IMR-90 (cell line): ENCODE results near the gene THNSL1. TPM values are rescaled to one million over a fixed set of nuclear protein-coding genes. Genes with fewer than 3 reads are reported as not detected.

Experiments
- ATAC-seq: fragments of 200-7000 bp; cut with Tn5 transposase; 2 replicates; pipeline ENCODE4 v1.9.1; 2020; ENCODE audit warnings: low read depth, mild to moderate bottlenecking, moderate library complexity
- BruUV-seq: library from RNA; stranded (reverse); fragments of 400-500 nt; replicated peaks from 2 replicates; lab custom pipeline; 2021; lab: Mats Ljungman, UMichigan
- CTCF ChIA-PET: fragments of 300-600 bp; formaldehyde crosslinking; extraction: SDS; loops from one replicate; lab custom pipeline; 2021; ENCODE audit warnings: antibody characterized with exemption; lab: Yijun Ruan, JAX
- POLR2A ChIA-PET: fragments of 300-600 bp; sonication (Branson Sonifier 250); formaldehyde crosslinking; loops from one replicate; lab custom pipeline; 2022; ENCODE audit warnings: antibody characterized with exemption; ENCODE audit not compliant: unreplicated experiment; lab: Charles Lee
- DNase-seq: peaks from one replicate; pipeline ENCODE4 v3.0.0; 2013
- H2AFZ ChIP-seq: replicated peaks from 2 replicates; pipeline ENCODE3; 2013; ENCODE audit warnings: low read length, mild to moderate bottlenecking; ENCODE audit not compliant: poor library complexity
- H2AK5ac ChIP-seq: 2 replicates; pipeline ENCODE4 v1.6.1; 2013; ENCODE audit warnings: low read depth, low read length, inconsistent platforms
- H2AK9ac ChIP-seq: replicated peaks from 2 replicates; pipeline ENCODE3; 2013; ENCODE audit warnings: mild to moderate bottlenecking, low read depth, low read length, moderate library complexity; ENCODE audit not compliant: poor library complexity
- H2BK120ac ChIP-seq: 2 replicates; pipeline ENCODE4 v1.6.1; 2013; ENCODE audit warnings: low read depth, low read length, inconsistent platforms
- H2BK15ac ChIP-seq: 3 replicates; pipeline ENCODE4 v1.6.1; 2013; ENCODE audit warnings: low read depth, low read length, inconsistent platforms
- H2BK20ac ChIP-seq: 2 replicates; pipeline ENCODE4 v1.6.1; 2013; ENCODE audit warnings: low read depth, mild to moderate bottlenecking, inconsistent platforms, low read length, moderate library complexity
- H2BK5ac ChIP-seq: 2 replicates; pipeline ENCODE4 v1.6.1; 2013; ENCODE audit warnings: mild to moderate bottlenecking, low read depth, low read length, inconsistent platforms; ENCODE audit not compliant: poor library complexity, severe bottlenecking
- H3K14ac ChIP-seq: replicated peaks from 2 replicates; pipeline ENCODE4 v1.6.1; 2013; ENCODE audit warnings: low read depth, low read length, inconsistent platforms
- H3K18ac ChIP-seq: 2 replicates; pipeline ENCODE4 v1.6.1; 2013; ENCODE audit warnings: low read depth, low read length, control low read depth
- H3K23ac ChIP-seq: 2 replicates; pipeline ENCODE4 v1.6.1; 2013; ENCODE audit warnings: low read depth, low read length, inconsistent platforms
- H3K27ac ChIP-seq: 2 replicates; pipeline ENCODE4 v1.5.1; 2013; ENCODE audit warnings: mild to moderate bottlenecking, control low read depth, low read length; ENCODE audit not compliant: insufficient read depth
- H3K27me3 ChIP-seq: 2 replicates; pipeline ENCODE4 v1.6.1; 2013; ENCODE audit warnings: low read length; ENCODE audit not compliant: control insufficient read depth, insufficient read depth
- H3K36me3 ChIP-seq: 2 replicates; pipeline ENCODE4 v1.6.1; 2013; ENCODE audit warnings: low read length, mixed read lengths; ENCODE audit not compliant: control insufficient read depth, insufficient read depth
- H3K4ac ChIP-seq: 2 replicates; pipeline ENCODE4 v1.6.1; 2013; ENCODE audit warnings: low read depth, low read length, inconsistent platforms
- H3K4me1 ChIP-seq: 2 replicates; pipeline ENCODE4 v1.6.1; 2013; ENCODE audit warnings: low read length, mixed read lengths; ENCODE audit not compliant: control insufficient read depth, insufficient read depth
- H3K4me2 ChIP-seq: 2 replicates; pipeline ENCODE4 v1.6.1; 2013; ENCODE audit warnings: low read depth, mild to moderate bottlenecking, control low read depth, low read length, moderate library complexity
- H3K4me3 ChIP-seq: 2 replicates; pipeline ENCODE4 v1.5.1; 2013; ENCODE audit warnings: low read depth, mild to moderate bottlenecking, control low read depth, low read length, moderate library complexity; ENCODE audit not compliant: insufficient read depth
- H3K56ac ChIP-seq: 2 replicates; pipeline ENCODE4 v1.6.1; 2013; ENCODE audit warnings: low read length, inconsistent platforms; ENCODE audit not compliant: insufficient read depth; ENCODE audit errors: extremely low read depth
- H3K79me1 ChIP-seq, 2 experiments: 2 replicates each; pipeline ENCODE4 v1.6.1; 2013; ENCODE audit warnings: low read length in 2 of 2, inconsistent platforms in 1 of 2, low read depth in 1 of 2
- H3K9ac ChIP-seq: 2 replicates; pipeline ENCODE4 v1.6.1; 2013; ENCODE audit warnings: low read depth, low read length, control low read depth
- H3K9me1 ChIP-seq: 2 replicates; pipeline ENCODE4 v1.6.1; 2013; ENCODE audit warnings: low read length, inconsistent platforms; ENCODE audit not compliant: insufficient read depth
- H3K9me3 ChIP-seq: 2 replicates; pipeline ENCODE4 v1.6.1; 2013; ENCODE audit warnings: low read length; ENCODE audit not compliant: control insufficient read depth, insufficient read depth
- H4K20me1 ChIP-seq: 2 replicates; pipeline ENCODE4 v1.6.1; 2013; ENCODE audit warnings: low read length, inconsistent platforms; ENCODE audit not compliant: insufficient read depth
- H4K5ac ChIP-seq: 2 replicates; pipeline ENCODE4 v1.6.1; 2013; ENCODE audit warnings: mild to moderate bottlenecking, low read depth, low read length, control low read depth
- H4K8ac ChIP-seq, 2 experiments: 2 replicates each; pipeline ENCODE4 v1.6.1; 2013; ENCODE audit warnings: low read depth in 2 of 2, low read length in 2 of 2, control low read depth in 1 of 2, inconsistent platforms in 1 of 2
- H4K91ac ChIP-seq: 2 replicates; pipeline ENCODE4 v1.6.1; 2013; ENCODE audit warnings: low read depth, low read length, inconsistent platforms; ENCODE audit not compliant: insufficient read depth
- CEBPB ChIP-seq: IDR thresholded peaks from 2 replicates; pipeline ENCODE4 v1.6.1; 2012; ENCODE audit warnings: low read depth, low read length, improper control_type of control experiment
- CHD1 ChIP-seq: IDR thresholded peaks from 2 replicates; pipeline ENCODE4 v1.6.1; 2012; ENCODE audit warnings: low read depth, low read length, improper control_type of control experiment
- CTCF ChIP-seq: conservative IDR thresholded peaks from 2 replicates; pipeline ENCODE4 v1.5.1; 2012; ENCODE audit warnings: mild to moderate bottlenecking, low read depth, low read length, improper control_type of control experiment
- ELK1 ChIP-seq: fragments of 150-350 bp; IDR thresholded peaks from 2 replicates; pipeline ENCODE4 v1.6.1; 2016; ENCODE audit warnings: low read depth, mild to moderate bottlenecking, low read length, moderate library complexity, borderline replicate concordance
- FOS ChIP-seq: fragments of 150-350 bp; IDR thresholded peaks from 2 replicates; pipeline ENCODE4 v1.6.1; 2016; ENCODE audit warnings: low read depth, low read length
- MAFK ChIP-seq: IDR thresholded peaks from 2 replicates; pipeline ENCODE4 v1.6.1; 2012; ENCODE audit warnings: low read depth, low read length, improper control_type of control experiment
- MAZ ChIP-seq: IDR thresholded peaks from 2 replicates; pipeline ENCODE4 v1.6.1; 2012; ENCODE audit warnings: low read depth, mild to moderate bottlenecking, low read length, improper control_type of control experiment, moderate library complexity, borderline replicate concordance
- MXI1 ChIP-seq: IDR thresholded peaks from 2 replicates; pipeline ENCODE4 v1.6.1; 2012; ENCODE audit warnings: low read depth, mild to moderate bottlenecking, low read length, moderate library complexity, borderline replicate concordance
- NFE2L2 ChIP-seq: fragments of 150-350 bp; IDR thresholded peaks from 2 replicates; pipeline ENCODE4 v1.6.1; 2016; ENCODE audit warnings: low read depth, mild to moderate bottlenecking, low read length
- RAD21 ChIP-seq: IDR thresholded peaks from 2 replicates; pipeline ENCODE4 v1.6.1; 2012; ENCODE audit warnings: low read length, improper control_type of control experiment
- RFX5 ChIP-seq: IDR thresholded peaks from 2 replicates; pipeline ENCODE4 v1.8.0; 2012; ENCODE audit warnings: low read depth, mild to moderate bottlenecking, low read length, moderate library complexity
- SMC3 ChIP-seq: fragments of 150-350 bp; IDR thresholded peaks from 2 replicates; pipeline ENCODE4 v1.6.1; 2016; ENCODE audit warnings: low read depth, mild to moderate bottlenecking, antibody characterized with exemption, low read length, moderate library complexity
- USF2 ChIP-seq: fragments of 150-350 bp; IDR thresholded peaks from 2 replicates; pipeline ENCODE4 v1.6.1; 2017; ENCODE audit warnings: mild to moderate bottlenecking, antibody characterized with exemption, low read length, low read depth
- WGBS, 2 experiments: methylation state at CpG; one replicate each; pipeline versions ENCODE4 v1.1.5 to v1.1.7; 2013; ENCODE audit warnings: missing lambda C conversion rate in 2 of 2; ENCODE audit not compliant: insufficient read length in 1 of 2; ENCODE audit errors: extremely low coverage in 2 of 2; 5-methylcytosine and 5-hydroxymethylcytosine counted together
- dilution Hi-C: fragments of 300-500 bp; cut with HindIII; formaldehyde crosslinking; loops from one replicate; pipeline ENCODE4 v1.14.3; 2018; ENCODE audit warnings: low sequenced_read_pairs; ENCODE audit not compliant: unreplicated experiment
- in situ Hi-C: fragments of 300-500 bp; cut with MboI; formaldehyde crosslinking; loops from 3 replicates; pipeline ENCODE4 v1.14.3; 2019; ENCODE audit warnings: low sequenced_read_pairs, inconsistent platforms, mixed read lengths
- intact Hi-C: fragments of 100-400 bp; cut with micrococcal nuclease; formaldehyde crosslinking; loops from 2 replicates; pipeline ENCODE4 v1.10.0; 2022
- polyA plus RNA-seq, 3 experiments: library from polyadenylated mRNA; depleted of rRNA; stranded (reverse); fragments of >200 nt; gene quantifications; 2 replicates each; pipeline ENCODE4 v1.2.3, GENCODE V29; 2012; ENCODE audit warnings: low replicate concordance in 1 of 3
- total RNA-seq: library from RNA; depleted of rRNA; stranded (reverse); fragments of >200 nt; gene quantifications from 2 replicates; pipeline ENCODE4 v1.2.3, GENCODE V29; 2012

Gene THNSL1
- total and polyA plus RNA-seq, 2 of the 4 experiments (the other 2 are of a cell fraction), result 1.3 to 2.0 TPM

- Histone ChIP-seq H3K27ac (no peak overlapping the region), H3K9me3 (peaks cover 2% of the 10 kb centered on the region; the same call in 1 of the 2 replicates), H2AK9ac (no peak overlapping the region), H3K23ac (no peak overlapping the region), H3K14ac (no peak overlapping the region), H4K20me1 (no peaks in the 10 kb centered on the region), H4K5ac (no peak overlapping the region), H3K36me3 (no peaks in the 10 kb centered on the region), H3K79me1 (no peaks in the 10 kb centered on the region), H3K9ac (no peak overlapping the region), H3K56ac (no peak overlapping the region), H3K18ac (no peak overlapping the region), H2AFZ (no peak overlapping the region), H4K91ac (no peak overlapping the region), H3K4me1 (no peaks in the 10 kb centered on the region), H3K4me2 (no peak overlapping the region), H2BK20ac (no peak overlapping the region), H2AK5ac (no peak overlapping the region), H3K4ac (no peak overlapping the region), H3K4me3 (no peak overlapping the region), H4K8ac (no peak overlapping the region), H3K9me1 (peaks cover 3% of the 10 kb centered on the region; the same call in 1 of the 2 replicates), H3K27me3 (no peaks in the 10 kb centered on the region), H2BK15ac (no peak overlapping the region), H2BK120ac (no peak overlapping the region), H2BK5ac (no peak overlapping the region)
- intact Hi-C loops, result loop anchor here (2.0 kb wide), 3 partner anchors 265 to 347 kb away; no protein-coding TSS in a partner anchor
- DNase-seq (peak; percentile 23), ATAC-seq (no peak)
- ChIA-PET POLR2A (no interaction called here), CTCF (interaction anchor here (0.9 to 1.0 kb wide), 2 partner anchors 51 to 347 kb away, joined by 3 to 4 read pairs; no protein-coding TSS in a partner anchor)
- BruUV-seq, result no TSS peak
- in situ Hi-C loops, result loop anchor here (10.0 kb wide), 1 partner anchor 355 kb away; no protein-coding TSS in a partner anchor
- no CpG with 5 or more reads among the region's 1 CpG for WGBS, 2 experiments
- TF ChIP-seq FOS (no peak), USF2 (no peak), NFE2L2 (no peak), CHD1 (no peak), SMC3 (peak; percentile 48; the same call in 1 of the 2 replicates), RAD21 (peak; percentile 55), MXI1 (no peak), CEBPB (no peak), MAZ (no peak), CTCF (peak; percentile 38; the same call in 1 of the 2 replicates), RFX5 (no peak), MAFK (no peak), ELK1 (no peak)
- dilution Hi-C loops, result no loop called here
Measured at GRCh38 chr10:24989867-24990266, 26.5 kb upstream of the THNSL1 start.
